ENCODE results near the gene RIT2.

RIT2 gene

GRCh38 chr18:42937436-42937835 lies 178.0 kb downstream of the RIT2 start:
- no peak for DNase-seq (ENCODE audit: extremely low read depth in 1 of 2, low read depth in 1 of 2)

GRCh38 chr18:42936289-42936688 lies 179.2 kb downstream of the RIT2 start:
- no peak for DNase-seq (ENCODE audit: extremely low read depth in 1 of 2, low read depth in 1 of 2)

- DNase-seq (ENCODE audit: extremely low read depth in 1 of 2, low read depth in 1 of 2) = no peak
These were observed 184.0 kb downstream of the RIT2 start for GRCh38 chr18:42931491-42931890.

- DNase-seq (ENCODE audit: extremely low read depth in 1 of 2, low read depth in 1 of 2) = no peak
These were observed 185.6 kb downstream of the RIT2 start for GRCh38 chr18:42929857-42930256.

- no peak for DNase-seq (ENCODE audit: extremely low read depth in 1 of 2, low read depth in 1 of 2)
These were observed 186.3 kb downstream of the RIT2 start for GRCh38 chr18:42929181-42929580.

GRCh38 chr18:42925036-42925435 lies 190.4 kb downstream of the RIT2 start:
- DNase-seq (ENCODE audit: extremely low read depth in 1 of 2, low read depth in 1 of 2) = no peak

GRCh38 chr18:42922363-42922762 lies 193.1 kb downstream of the RIT2 start:
- no peak for DNase-seq (ENCODE audit: extremely low read depth in 1 of 2, low read depth in 1 of 2)

- DNase-seq (ENCODE audit: extremely low read depth in 1 of 2, low read depth in 1 of 2) = no peak
These were observed 194.2 kb downstream of the RIT2 start for GRCh38 chr18:42921226-42921737.

GRCh38 chr18:42920621-42921020 lies 194.9 kb downstream of the RIT2 start:
- DNase-seq (ENCODE audit: extremely low read depth in 1 of 2, low read depth in 1 of 2) = no peak

- DNase-seq (ENCODE audit: extremely low read depth in 1 of 2, low read depth in 1 of 2) = no peak
These were observed 200.2 kb downstream of the RIT2 start for GRCh38 chr18:42915299-42915698.

- DNase-seq (ENCODE audit: extremely low read depth in 1 of 2, low read depth in 1 of 2) = no peak
These were observed 201.0 kb downstream of the RIT2 start for GRCh38 chr18:42914476-42914875.

- no peak for DNase-seq (ENCODE audit: extremely low read depth in 1 of 2, low read depth in 1 of 2)
These were observed 206.4 kb downstream of the RIT2 start for GRCh38 chr18:42909095-42909494.

GRCh38 chr18:42906761-42907160 lies 208.7 kb downstream of the RIT2 start:
- no peak for DNase-seq (ENCODE audit: extremely low read depth in 1 of 2, low read depth in 1 of 2)

GRCh38 chr18:42901161-42901560 lies 214.3 kb downstream of the RIT2 start:
- no peak for DNase-seq (ENCODE audit: extremely low read depth in 1 of 2, low read depth in 1 of 2)

GRCh38 chr18:42893977-42894376 lies 221.5 kb downstream of the RIT2 start:
- no peak for DNase-seq (ENCODE audit: extremely low read depth in 1 of 2, low read depth in 1 of 2)

GRCh38 chr18:42892181-42892580 lies 223.3 kb downstream of the RIT2 start:
- no peak for DNase-seq (ENCODE audit: extremely low read depth in 1 of 2, low read depth in 1 of 2)

- DNase-seq (ENCODE audit: extremely low read depth in 1 of 2, low read depth in 1 of 2) = no peak
These were observed 223.8 kb downstream of the RIT2 start for GRCh38 chr18:42891705-42892104.

GRCh38 chr18:42883169-42883568 lies 232.3 kb downstream of the RIT2 start:
- no peak for DNase-seq (ENCODE audit: extremely low read depth in 1 of 2, low read depth in 1 of 2)

- DNase-seq (ENCODE audit: extremely low read depth in 1 of 2, low read depth in 1 of 2) = no peak
These were observed 233.4 kb downstream of the RIT2 start for GRCh38 chr18:42882122-42882521.

- DNase-seq (ENCODE audit: extremely low read depth in 1 of 2, low read depth in 1 of 2) = no peak
These were observed 242.6 kb downstream of the RIT2 start for GRCh38 chr18:42872838-42873237.

GRCh38 chr18:42864876-42865275 lies 250.6 kb downstream of the RIT2 start:
- DNase-seq (ENCODE audit: extremely low read depth in 1 of 2, low read depth in 1 of 2) = no peak

GRCh38 chr18:42861271-42861670 lies 254.2 kb downstream of the RIT2 start:
- DNase-seq (ENCODE audit: extremely low read depth in 1 of 2, low read depth in 1 of 2) = no peak

GRCh38 chr18:42860548-42860947 lies 254.9 kb downstream of the RIT2 start:
- no peak for DNase-seq (ENCODE audit: extremely low read depth in 1 of 2, low read depth in 1 of 2)

GRCh38 chr18:42860011-42860410 lies 255.5 kb downstream of the RIT2 start:
- DNase-seq (ENCODE audit: extremely low read depth in 1 of 2, low read depth in 1 of 2) = no peak

All from stimulated activated CD8-positive, alpha-beta memory T cell treated with anti-CD3 and anti-CD28 coated beads, Interleukin-7, amount 100 ng/mL, for 48 hours (primary cell).